Natural killer cell (primary cell): ENCODE data around the gene DPYSL3. TPM values are rescaled to one million over a fixed set of nuclear protein-coding genes. Genes with fewer than 3 reads are reported as not detected.

Experiments
- ATAC-seq, 3 donors: fragments of 150-1000 bp in 2 of 3; fragments of 200-7000 bp in 1 of 3; cut with Tn5 transposase; 1 replicate in 1 of 3; 2 replicates in 2 of 3; pipeline ENCODE4 v1.10.0; 2021; ENCODE audit warnings: mild to moderate bottlenecking in 2 of 3, moderate library complexity in 2 of 3
- DNase-seq, 2 donors: peaks; one replicate each; pipeline versions ENCODE4 v3.0.0 to v3.0.0-alpha.2; 2013 to 2021; ENCODE audit warnings: mixed read lengths in 1 of 2
- H3K27ac ChIP-seq: one replicate; pipeline ENCODE4 v1.5.1; 2013; ENCODE audit warnings: mild to moderate bottlenecking, low read length
- H3K27me3 ChIP-seq: one replicate; pipeline ENCODE4 v1.6.1; 2013; ENCODE audit warnings: low read length; ENCODE audit not compliant: control insufficient read depth, insufficient read depth
- H3K36me3 ChIP-seq: one replicate; pipeline ENCODE4 v1.6.1; 2013; ENCODE audit warnings: low read length; ENCODE audit not compliant: control insufficient read depth, insufficient read depth
- H3K4me1 ChIP-seq: one replicate; pipeline ENCODE4 v1.6.1; 2013; ENCODE audit warnings: low read length; ENCODE audit not compliant: control insufficient read depth, insufficient read depth
- H3K4me3 ChIP-seq: one replicate; pipeline ENCODE4 v1.5.1; 2013; ENCODE audit warnings: low read length
- H3K9me3 ChIP-seq: one replicate; pipeline ENCODE4 v1.6.1; 2013; ENCODE audit warnings: low read length; ENCODE audit not compliant: control insufficient read depth, insufficient read depth
- H3K27ac Mint-ChIP-seq, 2 donors: one replicate each; pipeline ENCODE4 v1.8.0; 2022; ENCODE audit warnings: mild to moderate bottlenecking in 2 of 2, mixed read lengths in 2 of 2, moderate library complexity in 1 of 2
- H3K27me3 Mint-ChIP-seq, 2 donors: one replicate each; pipeline ENCODE4 v1.8.0; 2022; ENCODE audit warnings: low read depth in 2 of 2, mixed read lengths in 2 of 2
- H3K36me3 Mint-ChIP-seq: one replicate; pipeline ENCODE4 v1.8.0; 2022; ENCODE audit warnings: mixed read lengths
- H3K4me1 Mint-ChIP-seq, 2 donors: one replicate each; pipeline ENCODE4 v1.8.0; 2022; ENCODE audit warnings: mixed read lengths in 2 of 2
- H3K4me3 Mint-ChIP-seq: one replicate; pipeline ENCODE4 v1.8.0; 2022; ENCODE audit warnings: mild to moderate bottlenecking, moderate library complexity, mixed read lengths
- H3K9me3 Mint-ChIP-seq, 2 donors: one replicate each; pipeline ENCODE4 v1.8.0; 2022; ENCODE audit warnings: mixed read lengths in 2 of 2
- CTCF ChIP-seq: fragments of 200-600 bp; IDR thresholded peaks from one replicate; pipeline ENCODE4 v1.8.0; 2022; ENCODE audit warnings: antibody characterized with exemption
- WGBS: methylation state at CpG from one replicate; pipeline ENCODE4 v1.1.7; 2013; ENCODE audit warnings: missing lambda C conversion rate; ENCODE audit not compliant: insufficient coverage; 5-methylcytosine and 5-hydroxymethylcytosine counted together
- intact Hi-C: fragments of 100-400 bp; cut with micrococcal nuclease; formaldehyde crosslinking; loops from one replicate; pipeline ENCODE4 v1.14.2; 2022
- total RNA-seq, 4 donors: library from RNA; stranded (reverse); fragments of 120-200 nt in 1 of 4; gene quantifications; one replicate each; pipeline versions ENCODE4 v1.2.3 to v1.2.4, GENCODE V29; 2013 to 2022

The DPYSL3 gene
- total RNA-seq, 3 donors from 2014 or later (not counting 1 experiment from before 2014, with no cell fraction given) = not detected

GRCh38 chr5:147490989-147491388 is 18.9 kb downstream of the DPYSL3 start:
- no peak overlapping the region for H3K27ac Mint-ChIP-seq
- H3K9me3 Mint-ChIP-seq = no peaks in the 10 kb centered on the region
- Histone ChIP-seq H3K27ac (no peak overlapping the region), H3K27me3 (no peaks in the 10 kb centered on the region), H3K4me1 (no peaks in the 10 kb centered on the region), H3K4me3 (no peak overlapping the region), H3K36me3 (no peaks in the 10 kb centered on the region), H3K9me3 (no peaks in the 10 kb centered on the region)
- ATAC-seq (no peak), DNase-seq (no peak)
- no peak for TF ChIP-seq CTCF
- H3K36me3 Mint-ChIP-seq = no peaks in the 10 kb centered on the region
- no peaks in the 10 kb centered on the region for H3K4me1 Mint-ChIP-seq
- intact Hi-C loops = no loop called here
- H3K27me3 Mint-ChIP-seq = peaks cover 14 to 54% of the 10 kb centered on the region in 2 donors
- H3K4me3 Mint-ChIP-seq = no peak overlapping the region
- 69% methylated on average over 1 of the region's 3 CpGs for WGBS

GRCh38 chr5:147487031-147487750 is 22.7 kb downstream of the DPYSL3 start:
- no peaks in the 10 kb centered on the region for H3K4me1 Mint-ChIP-seq
- no peak overlapping the region for H3K27ac Mint-ChIP-seq
- Histone ChIP-seq H3K27me3 (no peaks in the 10 kb centered on the region), H3K27ac (no peak overlapping the region), H3K4me1 (no peaks in the 10 kb centered on the region), H3K36me3 (no peaks in the 10 kb centered on the region), H3K4me3 (no peak overlapping the region), H3K9me3 (no peaks in the 10 kb centered on the region)
- H3K9me3 Mint-ChIP-seq = peaks cover 0 to 2% of the 10 kb centered on the region in 2 donors
- ATAC-seq (no peak), DNase-seq (no peak)
- H3K4me3 Mint-ChIP-seq = no peak overlapping the region
- no peak for TF ChIP-seq CTCF
- 81% methylated on average over 4 of the region's 4 CpGs for WGBS
- peaks cover 14 to 48% of the 10 kb centered on the region in 2 donors for H3K27me3 Mint-ChIP-seq
- intact Hi-C loops = no loop called here
- H3K36me3 Mint-ChIP-seq = no peaks in the 10 kb centered on the region

- Mint-ChIP-seq H3K27ac (no peak overlapping the region), H3K9me3 (peaks cover 0 to 2% of the 10 kb centered on the region in 2 donors), H3K4me1 (no peaks in the 10 kb centered on the region), H3K4me3 (no peak overlapping the region), H3K36me3 (no peaks in the 10 kb centered on the region), H3K27me3 (peaks cover 10 to 39% of the 10 kb centered on the region in 2 donors)
- DNase-seq (no peak), ATAC-seq (no peak)
- WGBS = no CpG with 5 or more reads among the region's 2 CpGs
- Histone ChIP-seq H3K36me3 (no peaks in the 10 kb centered on the region), H3K27me3 (no peaks in the 10 kb centered on the region), H3K4me1 (no peaks in the 10 kb centered on the region), H3K9me3 (no peaks in the 10 kb centered on the region), H3K4me3 (no peak overlapping the region), H3K27ac (no peak overlapping the region)
- intact Hi-C loops = no loop called here
- no peak for TF ChIP-seq CTCF
Observed at GRCh38 chr5:147485814-147486213, 24.1 kb downstream of the DPYSL3 start.

GRCh38 chr5:147485046-147485445 is 24.8 kb downstream of the DPYSL3 start:
- H3K27me3 ChIP-seq = no peaks in the 10 kb centered on the region
- H3K4me3 ChIP-seq = no peak overlapping the region
- no peak overlapping the region for H3K4me3 Mint-ChIP-seq
- H3K36me3 Mint-ChIP-seq = no peaks in the 10 kb centered on the region
- no peaks in the 10 kb centered on the region for H3K36me3 ChIP-seq
- H3K27me3 Mint-ChIP-seq = peaks cover 10 to 33% of the 10 kb centered on the region in 2 donors
- 74% methylated on average over 3 of the region's 6 CpGs for WGBS
- H3K9me3 Mint-ChIP-seq = peaks cover 0 to 2% of the 10 kb centered on the region in 2 donors
- H3K4me1 ChIP-seq = no peaks in the 10 kb centered on the region
- no peak overlapping the region for H3K27ac Mint-ChIP-seq
- intact Hi-C loops = no loop called here
- ATAC-seq (no peak), DNase-seq (no peak)
- H3K27ac ChIP-seq = no peak overlapping the region
- no peak for TF ChIP-seq CTCF
- H3K9me3 ChIP-seq = no peaks in the 10 kb centered on the region
- H3K4me1 Mint-ChIP-seq = no peaks in the 10 kb centered on the region
